ENCODE measurements around the gene HOTAIR. TPM values are rescaled to one million over a fixed set of nuclear protein-coding genes. Genes with fewer than 3 reads are reported as not detected.

The HOTAIR gene
- polyA plus RNA-seq, result not detected

- Mint-ChIP-seq H3K4me3 (peak within 1 kb of the TSS; percentile 63 to 85 (median 80)), H3K36me3 (no peaks in the 10 kb centered on the region), H3K4me1 (peaks cover 24 to 43% of the 10 kb centered on the region in 2 donors), H3K27ac (peak within 1 kb of the TSS in 2 of 6 donors; percentile 11 to 51), H3K9me3 (peaks cover 0 to 11% (median 0%) of the 10 kb centered on the region in 6 donors), H3K27me3 (ENCODE audit: low read depth in 3 of 3) (peaks cover 75 to 79% (median 76%) of the 10 kb centered on the region in 3 donors)
- peak in 2 of 3 donors; percentile 39 to 43 for DNase-seq
Measured at GRCh38 chr12:53974084-53975063, at the start of gene HOTAIR. TSS of gene HOTAIR (minus strand) at chr12:53974954.

GRCh38 chr12:54024127-54024526 is 49.4 kb upstream of the HOTAIR start:
- no peaks in the 10 kb centered on the region for H3K36me3 Mint-ChIP-seq
- no peak overlapping the region for H3K4me3 Mint-ChIP-seq
- H3K4me1 Mint-ChIP-seq, result peaks cover 5 to 15% of the 10 kb centered on the region in 2 donors
- peaks cover 0 to 2% (median 0%) of the 10 kb centered on the region in 6 donors for H3K9me3 Mint-ChIP-seq
- no peak overlapping the region for H3K27ac Mint-ChIP-seq
- no peak for DNase-seq
- H3K27me3 Mint-ChIP-seq (ENCODE audit: low read depth in 3 of 3), result peaks cover 25 to 58% (median 55%) of the 10 kb centered on the region in 3 donors

- no peak overlapping the region for H3K4me3 Mint-ChIP-seq
- H3K36me3 Mint-ChIP-seq, result no peaks in the 10 kb centered on the region
- no peak for DNase-seq
- H3K27me3 Mint-ChIP-seq (ENCODE audit: low read depth in 3 of 3), result peaks cover 25 to 50% (median 49%) of the 10 kb centered on the region in 3 donors
- peaks cover 9 to 14% of the 10 kb centered on the region in 2 donors for H3K4me1 Mint-ChIP-seq
- H3K27ac Mint-ChIP-seq, result no peak overlapping the region
- peaks cover 0 to 2% (median 0%) of the 10 kb centered on the region in 6 donors for H3K9me3 Mint-ChIP-seq
Measured at GRCh38 chr12:54022960-54023884, 48.5 kb upstream of the HOTAIR start.

- Mint-ChIP-seq H3K9me3 (peaks cover 0 to 2% (median 0%) of the 10 kb centered on the region in 6 donors), H3K36me3 (no peaks in the 10 kb centered on the region), H3K4me3 (no peak overlapping the region), H3K4me1 (peaks cover 16 to 27% of the 10 kb centered on the region in 2 donors), H3K27ac (no peak overlapping the region), H3K27me3 (ENCODE audit: low read depth in 3 of 3) (peaks cover 23 to 46% (median 41%) of the 10 kb centered on the region in 3 donors)
- no peak for DNase-seq
Measured at GRCh38 chr12:54021432-54022013, 46.8 kb upstream of the HOTAIR start.

DNA sequence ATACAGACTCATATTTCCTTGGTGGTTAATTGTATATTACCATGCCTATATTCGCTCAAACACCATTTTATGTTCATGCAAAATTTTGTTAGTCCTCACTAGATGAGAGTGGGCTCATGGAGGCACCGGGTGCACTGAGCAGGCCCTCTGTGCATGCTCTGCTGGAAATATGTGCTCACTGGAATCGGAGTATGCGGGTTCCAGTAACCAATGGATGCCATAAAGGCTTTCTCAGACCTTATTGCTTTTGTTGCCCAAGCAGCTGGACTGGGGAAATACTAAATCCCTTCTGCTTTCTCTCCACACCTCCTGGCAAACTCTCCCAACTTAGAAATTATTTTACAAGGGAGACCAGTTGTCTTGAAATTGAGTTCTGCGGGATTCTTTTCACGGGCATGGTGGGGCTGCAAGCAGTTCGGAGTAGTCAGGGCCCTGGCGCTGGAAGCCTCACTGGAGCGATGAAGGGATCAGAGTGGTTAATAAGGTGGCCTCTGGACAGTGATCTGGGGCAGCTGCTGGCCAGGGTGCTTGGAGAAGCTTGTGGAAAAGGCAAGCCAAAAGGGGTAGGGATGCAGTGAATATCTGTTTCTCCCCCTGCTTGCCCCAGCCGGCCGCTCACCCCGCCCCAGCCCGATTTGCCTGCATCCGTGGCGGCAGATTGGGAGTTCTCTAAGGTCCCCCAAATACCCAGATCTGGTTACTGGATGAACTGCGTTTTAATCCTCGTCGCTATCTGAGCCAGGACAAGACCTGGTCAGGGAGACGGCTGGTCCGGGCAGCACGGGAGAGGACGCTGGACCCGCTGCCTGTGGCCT is 46.0 kb upstream of the HOTAIR start:
- DNase-seq, result no peak
- Mint-ChIP-seq H3K4me1 (peaks cover 18 to 27% of the 10 kb centered on the region in 2 donors), H3K27me3 (ENCODE audit: low read depth in 3 of 3) (peaks cover 27 to 45% (median 41%) of the 10 kb centered on the region in 3 donors), H3K36me3 (no peaks in the 10 kb centered on the region), H3K4me3 (no peak overlapping the region), H3K27ac (no peak overlapping the region), H3K9me3 (peaks cover 0 to 2% (median 0%) of the 10 kb centered on the region in 6 donors)

DNA sequence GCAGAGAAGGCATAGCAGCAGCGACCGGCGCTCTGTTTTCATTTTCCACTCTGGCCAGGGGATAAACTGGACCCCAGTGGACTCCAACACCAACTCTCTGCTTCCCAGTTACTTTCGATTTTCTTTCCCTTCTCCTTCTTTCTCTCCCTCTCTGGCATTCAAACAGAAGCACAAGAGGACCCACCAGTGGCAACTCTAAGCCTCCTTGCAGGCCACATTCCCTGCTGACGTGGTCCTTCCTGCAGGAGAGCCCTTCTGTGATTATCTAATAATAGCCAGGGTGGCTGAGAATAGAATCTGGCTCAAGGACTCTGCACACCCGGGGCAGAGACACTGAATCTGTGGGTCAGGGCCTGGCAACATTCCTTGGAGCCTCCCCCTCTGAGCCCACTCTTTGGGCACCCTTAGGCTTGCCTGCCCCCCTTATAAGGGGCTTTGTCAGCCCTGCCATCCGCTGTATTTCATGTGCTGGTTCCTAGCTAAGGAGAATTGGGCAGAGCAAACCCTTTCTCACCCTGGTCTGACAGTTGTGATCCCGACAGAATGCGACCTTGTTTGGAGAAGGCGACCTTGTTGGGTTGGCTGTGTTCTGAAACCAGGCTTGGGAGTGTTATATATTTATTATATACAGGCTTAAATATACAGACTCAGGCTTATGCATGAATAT is 45.3 kb upstream of the HOTAIR start:
- Mint-ChIP-seq H3K36me3 (no peaks in the 10 kb centered on the region), H3K27ac (no peak overlapping the region), H3K4me3 (peak overlapping the region in 3 of 5 donors; percentile 27 to 63 (median 37))

GRCh38 chr12:54019091-54019811 is 44.5 kb upstream of the HOTAIR start:
- peak overlapping the region in 4 of 5 donors; percentile 33 to 53 (median 49) for H3K4me3 Mint-ChIP-seq
- H3K4me1 Mint-ChIP-seq, result peaks cover 22 to 27% of the 10 kb centered on the region in 2 donors
- no peak overlapping the region for H3K27ac Mint-ChIP-seq
- H3K36me3 Mint-ChIP-seq, result no peaks in the 10 kb centered on the region
- peaks cover 0 to 2% (median 0%) of the 10 kb centered on the region in 6 donors for H3K9me3 Mint-ChIP-seq
- H3K27me3 Mint-ChIP-seq (ENCODE audit: low read depth in 3 of 3), result peaks cover 35 to 53% (median 44%) of the 10 kb centered on the region in 3 donors
- no peak for DNase-seq

More for the DNA sequence above, 45.3 kb upstream of the HOTAIR start:
- Mint-ChIP-seq H3K4me1 (peaks cover 18 to 27% of the 10 kb centered on the region in 2 donors), H3K9me3 (peaks cover 0 to 2% (median 0%) of the 10 kb centered on the region in 6 donors), H3K27me3 (ENCODE audit: low read depth in 3 of 3) (peaks cover 29 to 46% (median 41%) of the 10 kb centered on the region in 3 donors)
- no peak for DNase-seq

DNA sequence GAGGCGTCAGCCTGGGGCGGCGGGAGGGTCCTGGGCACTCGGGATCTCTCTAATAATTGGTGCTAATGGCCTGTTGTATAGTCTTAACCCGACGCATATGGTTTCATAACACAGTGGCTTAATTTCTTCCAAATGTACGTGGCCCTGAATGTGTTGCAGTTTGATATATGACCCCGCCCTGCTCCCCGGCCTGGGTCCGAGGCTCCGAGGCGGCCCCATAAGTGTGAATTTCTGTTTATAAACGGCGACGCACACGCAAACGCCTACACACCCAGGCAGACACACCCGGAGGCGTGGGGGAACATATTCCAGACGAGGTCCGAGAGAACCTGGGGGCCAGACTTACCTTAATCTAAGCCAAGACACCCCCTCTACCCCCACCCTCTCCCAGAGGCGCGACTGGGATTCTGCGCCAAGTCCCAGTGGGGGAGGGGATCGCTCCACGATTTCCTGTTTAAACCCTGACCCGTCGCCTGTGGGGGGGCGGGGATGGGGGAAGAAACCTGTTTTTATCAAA is 43.8 kb upstream of the HOTAIR start:
- peaks cover 0 to 2% (median 0%) of the 10 kb centered on the region in 6 donors for H3K9me3 Mint-ChIP-seq
- peak overlapping the region in 3 of 6 donors; percentile 20 to 74 (median 45) for H3K27ac Mint-ChIP-seq
- H3K27me3 Mint-ChIP-seq (ENCODE audit: low read depth in 3 of 3), result peaks cover 31 to 55% (median 51%) of the 10 kb centered on the region in 3 donors
- peak overlapping the region; percentile 89 to 95 (median 93) for H3K4me3 Mint-ChIP-seq
- H3K4me1 Mint-ChIP-seq, result peaks cover 22 to 27% of the 10 kb centered on the region in 2 donors
- H3K36me3 Mint-ChIP-seq, result no peaks in the 10 kb centered on the region
- DNase-seq, result no peak

DNA sequence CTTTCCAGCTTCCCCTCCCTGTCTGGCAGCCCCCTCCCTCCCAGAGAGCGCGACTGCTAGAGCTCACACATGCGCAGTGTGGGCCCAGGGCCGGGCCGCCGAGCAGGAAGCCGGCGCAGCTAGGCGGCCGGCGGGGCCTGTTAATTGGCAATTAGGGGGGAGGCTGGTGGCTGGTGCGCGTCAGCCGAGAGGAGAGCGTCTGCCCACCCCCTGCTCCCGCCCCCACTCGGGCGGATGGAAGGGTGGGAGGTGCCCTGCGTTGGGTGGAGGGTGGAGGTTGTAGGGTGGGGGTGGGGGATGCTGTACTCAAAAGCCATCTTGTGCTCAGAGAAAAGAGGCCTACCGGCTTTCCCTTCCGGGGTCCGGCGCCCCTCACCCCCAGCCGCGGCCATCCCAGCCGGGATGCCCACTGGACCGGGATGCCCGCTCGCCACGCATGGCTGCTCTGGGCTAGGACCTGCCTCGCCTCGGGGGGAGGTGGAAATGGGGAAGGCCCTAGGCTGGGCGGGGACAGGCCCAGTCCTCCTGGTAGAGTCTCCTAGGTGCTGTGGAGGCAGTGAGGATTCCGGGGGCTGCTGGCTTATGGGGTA is 43.2 kb upstream of the HOTAIR start:
- H3K9me3 Mint-ChIP-seq, result peaks cover 0 to 2% (median 0%) of the 10 kb centered on the region in 6 donors
- H3K27me3 Mint-ChIP-seq (ENCODE audit: low read depth in 3 of 3), result peaks cover 32 to 55% (median 53%) of the 10 kb centered on the region in 3 donors
- peak overlapping the region in 5 of 6 donors; percentile 68 to 87 (median 82) for H3K27ac Mint-ChIP-seq
- H3K4me3 Mint-ChIP-seq, result peak overlapping the region; percentile 89 to 95 (median 93)
- H3K36me3 Mint-ChIP-seq, result no peaks in the 10 kb centered on the region
- DNase-seq, result peak; percentile 81 to 89 (median 84)
- H3K4me1 Mint-ChIP-seq, result peaks cover 22 to 27% of the 10 kb centered on the region in 2 donors

DNA sequence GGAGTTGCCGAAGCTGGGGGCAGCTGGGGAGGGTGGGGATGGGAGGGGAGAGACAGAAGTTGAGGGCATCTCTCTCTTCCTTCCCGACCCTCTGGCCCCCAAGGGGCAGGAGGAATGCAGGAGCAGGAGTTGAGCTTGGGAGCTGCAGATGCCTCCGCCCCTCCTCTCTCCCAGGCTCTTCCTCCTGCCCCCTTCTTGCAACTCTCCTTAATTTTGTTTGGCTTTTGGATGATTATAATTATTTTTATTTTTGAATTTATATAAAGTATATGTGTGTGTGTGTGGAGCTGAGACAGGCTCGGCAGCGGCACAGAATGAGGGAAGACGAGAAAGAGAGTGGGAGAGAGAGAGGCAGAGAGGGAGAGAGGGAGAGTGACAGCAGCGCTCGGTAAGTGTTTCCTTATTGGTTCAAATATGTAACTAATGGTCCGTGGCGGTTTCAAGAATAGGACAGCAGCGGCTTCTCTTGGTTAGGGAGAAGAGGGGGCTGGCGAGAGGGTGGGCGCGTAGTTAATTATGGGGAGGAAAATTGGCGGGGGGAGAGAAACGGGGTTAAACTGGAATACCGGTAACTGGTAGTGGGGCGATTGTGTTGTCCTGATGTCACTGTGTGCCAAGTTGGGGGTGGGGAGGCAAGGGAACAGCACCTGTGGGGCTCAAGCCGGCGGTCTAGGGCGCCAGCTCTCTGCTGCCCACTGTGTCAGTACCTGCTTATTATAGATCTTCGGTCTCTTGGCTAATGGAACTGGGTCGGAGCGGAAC is 42.5 kb upstream of the HOTAIR start:
- DNase-seq, result peak in 1 of 3 donors; percentile 24
- Mint-ChIP-seq H3K27me3 (ENCODE audit: low read depth in 3 of 3) (peaks cover 28 to 57% (median 54%) of the 10 kb centered on the region in 3 donors), H3K4me1 (peaks cover 22 to 27% of the 10 kb centered on the region in 2 donors), H3K36me3 (no peaks in the 10 kb centered on the region), H3K4me3 (peak overlapping the region; percentile 89 to 95 (median 93)), H3K9me3 (peaks cover 0 to 2% (median 0%) of the 10 kb centered on the region in 6 donors), H3K27ac (peak overlapping the region in 5 of 6 donors; percentile 68 to 87 (median 82))

All from immature natural killer cell (primary cell).